Neural cell (in vitro differentiated cells): Measurements from ENCODE around the gene UGT1A1. TPM values are rescaled to one million over a fixed set of nuclear protein-coding genes. Genes with fewer than 3 reads are reported as not detected.

Source experiments
- H2AFZ ChIP-seq: fragments of 200-600, 300-800 bp; sonication (generic), shearing (Covaris generic); 2 replicates; pipeline ENCODE4 v1.6.0; 2014; ENCODE audit warnings: low read depth, mild to moderate bottlenecking, antibody characterized with exemption, low read length, moderate library complexity
- H3F3A ChIP-seq: fragments of 200-600 bp; shearing (Covaris generic); 2 replicates; pipeline ENCODE4 v1.6.1; 2016; ENCODE audit warnings: mild to moderate bottlenecking, moderate library complexity, mixed read lengths, antibody characterized with exemption, low read length; ENCODE audit not compliant: insufficient read depth, poor library complexity, severe bottlenecking
- H3K27ac ChIP-seq: fragments of 200-600, 300-800 bp; sonication (generic), shearing (Covaris generic); 2 replicates; pipeline ENCODE4 v1.5.1; 2014; ENCODE audit warnings: mild to moderate bottlenecking, low read length, moderate library complexity
- H3K27me3 ChIP-seq: fragments of 300-800, 200-600 bp; sonication (generic), shearing (Covaris generic); 2 replicates; pipeline ENCODE4 v1.6.0; 2014; ENCODE audit warnings: mild to moderate bottlenecking, low read depth, low read length, moderate library complexity; ENCODE audit not compliant: insufficient read depth
- H3K36me3 ChIP-seq: fragments of 300-800, 200-600 bp; sonication (generic), shearing (Covaris generic); 2 replicates; pipeline ENCODE4 v1.5.1; 2014; ENCODE audit warnings: mild to moderate bottlenecking, antibody characterized with exemption, low read length, moderate library complexity; ENCODE audit not compliant: insufficient read depth
- H3K4me2 ChIP-seq: fragments of 300-800, 200-600 bp; sonication (generic), shearing (Covaris generic); 2 replicates; pipeline ENCODE4 v1.6.0; 2014; ENCODE audit warnings: mild to moderate bottlenecking, low read length
- H3K4me3 ChIP-seq: fragments of 300-800, 200-600 bp; sonication (generic), shearing (Covaris generic); 2 replicates; pipeline ENCODE4 v1.5.1; 2014; ENCODE audit warnings: mild to moderate bottlenecking, low read length, moderate library complexity
- H3K79me2 ChIP-seq: fragments of 200-600 bp; shearing (Covaris generic); replicated peaks from 2 replicates; pipeline ENCODE4 v1.6.0; 2014; ENCODE audit warnings: mild to moderate bottlenecking, low read length, moderate library complexity; ENCODE audit not compliant: insufficient read depth
- H3K9ac ChIP-seq: fragments of 300-800, 200-600 bp; sonication (generic), shearing (Covaris generic); 2 replicates; pipeline ENCODE4 v1.6.1; 2016; ENCODE audit warnings: mild to moderate bottlenecking, low read length, mixed read lengths
- H3K9me2 ChIP-seq: fragments of 200-600 bp; shearing (Covaris generic); 2 replicates; pipeline ENCODE4 v1.6.1; 2016; ENCODE audit warnings: mild to moderate bottlenecking, low read length, mixed read lengths; ENCODE audit not compliant: insufficient read depth
- H3K9me3 ChIP-seq: fragments of 200-600, 300-800 bp; sonication (generic), shearing (Covaris generic); 2 replicates; pipeline ENCODE4 v1.6.1; 2016; ENCODE audit warnings: mild to moderate bottlenecking, mixed run types, low read length, moderate library complexity, mixed read lengths
- H4K20me1 ChIP-seq: fragments of 200-600 bp; shearing (Covaris generic); 2 replicates; pipeline ENCODE4 v1.6.1; 2016; ENCODE audit warnings: mild to moderate bottlenecking, mixed run types; ENCODE audit not compliant: insufficient read depth
- CTCF ChIP-seq: fragments of 450-650 bp; IDR thresholded peaks from 2 replicates; pipeline ENCODE4 v1.5.1; 2014; ENCODE audit warnings: antibody characterized with exemption, mild to moderate bottlenecking, moderate library complexity; ENCODE audit not compliant: poor library complexity, severe bottlenecking
- EP300 ChIP-seq: fragments of 450-650 bp; conservative IDR thresholded peaks from 2 replicates; pipeline ENCODE4 v1.6.1; 2014; ENCODE audit warnings: antibody characterized with exemption, mild to moderate bottlenecking, moderate library complexity; ENCODE audit not compliant: poor library complexity, severe bottlenecking
- EZH2 ChIP-seq: fragments of 200-600, 300-800 bp; shearing (Covaris generic), sonication (generic); IDR thresholded peaks from 2 replicates; pipeline ENCODE4 v1.6.1; 2014; ENCODE audit warnings: antibody characterized with exemption, low read length, borderline replicate concordance, mild to moderate bottlenecking; ENCODE audit not compliant: insufficient read depth, poor library complexity, severe bottlenecking
- MXI1 ChIP-seq: fragments of 450-650 bp; conservative IDR thresholded peaks from 2 replicates; pipeline ENCODE4 v1.6.1; 2014; ENCODE audit warnings: antibody characterized with exemption, mild to moderate bottlenecking; ENCODE audit not compliant: poor library complexity, severe bottlenecking
- POLR2AphosphoS5 ChIP-seq: IDR thresholded peaks from 2 replicates; pipeline ENCODE4 v1.6.1; 2012
- RAD21 ChIP-seq: fragments of 450-650 bp; conservative IDR thresholded peaks from 2 replicates; pipeline ENCODE4 v1.6.1; 2014; ENCODE audit warnings: antibody characterized with exemption, mild to moderate bottlenecking, moderate library complexity
- SMC3 ChIP-seq: fragments of 450-650 bp; conservative IDR thresholded peaks from 2 replicates; pipeline ENCODE4 v1.6.1; 2014; ENCODE audit warnings: antibody characterized with exemption, mild to moderate bottlenecking, moderate library complexity; ENCODE audit not compliant: poor library complexity
- TAF1 ChIP-seq: IDR thresholded peaks from 2 replicates; pipeline ENCODE4 v1.6.1; 2012; ENCODE audit warnings: low read depth
- polyA plus RNA-seq: library from polyadenylated mRNA; depleted of rRNA; stranded (reverse); fragments of >200 nt; gene quantifications from 2 replicates; pipeline ENCODE4 v1.2.3, GENCODE V29; 2014
- TF ChIP-seq, protein P1 (sequence below): IDR thresholded peaks from 2 replicates; pipeline ENCODE4 v1.6.1; 2012; ENCODE audit warnings: borderline replicate concordance

UGT1A1 gene
- polyA plus RNA-seq, 1 donor from 2014 or later, result not detected

GRCh38 chr2:233772153-233772552, 12.1 kb downstream of the UGT1A1 start:
- Histone ChIP-seq H3K9ac (no peak overlapping the region), H3K27me3 (no peaks in the 10 kb centered on the region), H3F3A (no peaks in the 10 kb centered on the region), H2AFZ (no peak overlapping the region), H3K4me2 (no peak overlapping the region), H3K9me3 (peaks cover 3% of the 10 kb centered on the region), H3K4me3 (no peak overlapping the region), H3K79me2 (no peaks in the 10 kb centered on the region), H3K27ac (no peak overlapping the region), H3K9me2 (no peaks in the 10 kb centered on the region), H4K20me1 (no peaks in the 10 kb centered on the region), H3K36me3 (no peaks in the 10 kb centered on the region)
- TF ChIP-seq, protein P1, sequence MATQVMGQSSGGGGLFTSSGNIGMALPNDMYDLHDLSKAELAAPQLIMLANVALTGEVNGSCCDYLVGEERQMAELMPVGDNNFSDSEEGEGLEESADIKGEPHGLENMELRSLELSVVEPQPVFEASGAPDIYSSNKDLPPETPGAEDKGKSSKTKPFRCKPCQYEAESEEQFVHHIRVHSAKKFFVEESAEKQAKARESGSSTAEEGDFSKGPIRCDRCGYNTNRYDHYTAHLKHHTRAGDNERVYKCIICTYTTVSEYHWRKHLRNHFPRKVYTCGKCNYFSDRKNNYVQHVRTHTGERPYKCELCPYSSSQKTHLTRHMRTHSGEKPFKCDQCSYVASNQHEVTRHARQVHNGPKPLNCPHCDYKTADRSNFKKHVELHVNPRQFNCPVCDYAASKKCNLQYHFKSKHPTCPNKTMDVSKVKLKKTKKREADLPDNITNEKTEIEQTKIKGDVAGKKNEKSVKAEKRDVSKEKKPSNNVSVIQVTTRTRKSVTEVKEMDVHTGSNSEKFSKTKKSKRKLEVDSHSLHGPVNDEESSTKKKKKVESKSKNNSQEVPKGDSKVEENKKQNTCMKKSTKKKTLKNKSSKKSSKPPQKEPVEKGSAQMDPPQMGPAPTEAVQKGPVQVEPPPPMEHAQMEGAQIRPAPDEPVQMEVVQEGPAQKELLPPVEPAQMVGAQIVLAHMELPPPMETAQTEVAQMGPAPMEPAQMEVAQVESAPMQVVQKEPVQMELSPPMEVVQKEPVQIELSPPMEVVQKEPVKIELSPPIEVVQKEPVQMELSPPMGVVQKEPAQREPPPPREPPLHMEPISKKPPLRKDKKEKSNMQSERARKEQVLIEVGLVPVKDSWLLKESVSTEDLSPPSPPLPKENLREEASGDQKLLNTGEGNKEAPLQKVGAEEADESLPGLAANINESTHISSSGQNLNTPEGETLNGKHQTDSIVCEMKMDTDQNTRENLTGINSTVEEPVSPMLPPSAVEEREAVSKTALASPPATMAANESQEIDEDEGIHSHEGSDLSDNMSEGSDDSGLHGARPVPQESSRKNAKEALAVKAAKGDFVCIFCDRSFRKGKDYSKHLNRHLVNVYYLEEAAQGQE, result no peak
- TF ChIP-seq SMC3 (no peak), RAD21 (no peak), MXI1 (no peak), POLR2AphosphoS5 (no peak), TAF1 (no peak), CTCF (no peak), EP300 (no peak), EZH2 (no peak)

- Histone ChIP-seq H3K36me3 (no peaks in the 10 kb centered on the region), H3K4me3 (no peak overlapping the region), H2AFZ (no peak overlapping the region), H3K9me3 (peaks cover 3% of the 10 kb centered on the region), H3K9ac (no peak overlapping the region), H3K4me2 (no peak overlapping the region), H4K20me1 (no peaks in the 10 kb centered on the region), H3K27me3 (no peaks in the 10 kb centered on the region), H3F3A (no peaks in the 10 kb centered on the region), H3K9me2 (no peaks in the 10 kb centered on the region), H3K27ac (no peak overlapping the region), H3K79me2 (no peaks in the 10 kb centered on the region)
- no peak for TF ChIP-seq CTCF
- TF ChIP-seq EP300, result no peak
- TF ChIP-seq, protein P1, result no peak
- no peak for TF ChIP-seq TAF1
- TF ChIP-seq SMC3, result no peak
- no peak for TF ChIP-seq EZH2
- TF ChIP-seq MXI1, result no peak
- TF ChIP-seq RAD21, result no peak
- no peak for TF ChIP-seq POLR2AphosphoS5
These were observed 12.5 kb downstream of the UGT1A1 start for GRCh38 chr2:233772583-233772982.
